Right atrium auricular region (tissue), 2 donors: ENCODE results near the gene SOCS6. TPM values are rescaled to one million over a fixed set of nuclear protein-coding genes. Genes with fewer than 3 reads are reported as not detected.
A peak's percentile ranks its signal among the peaks of the same experiment; 100 is the strongest.

Experiments used
- DNase-seq: peaks from one replicate; pipeline ENCODE4 v3.0.0-alpha.2; 2019; ENCODE audit warnings: low spot score
- H3K27ac ChIP-seq, 2 donors: fragments of 200-600 bp; sonication (generic); 1 replicate in 1 of 2; 2 replicates in 1 of 2; pipeline ENCODE4 v1.5.1; 2016 to 2019
- H3K27me3 ChIP-seq, 2 donors: fragments of 200-600 bp; sonication (generic); one replicate each; pipeline versions ENCODE4 v1.5.1 to v1.6.0; 2017 to 2019
- H3K36me3 ChIP-seq: fragments of 200-600 bp; sonication (generic); one replicate; pipeline ENCODE4 v1.5.1; 2016
- H3K4me1 ChIP-seq, 2 donors: fragments of 200-600 bp; sonication (generic); one replicate each; pipeline versions ENCODE4 v1.5.1 to v1.6.0; 2017 to 2019
- H3K4me3 ChIP-seq, 2 donors: fragments of 200-600 bp; sonication (generic); 1 replicate in 1 of 2; 2 replicates in 1 of 2; pipeline ENCODE4 v1.5.1; 2017 to 2019; ENCODE audit warnings: mild to moderate bottlenecking in 1 of 2, moderate library complexity in 1 of 2
- H3K9me3 ChIP-seq, 2 donors: fragments of 200-600 bp; sonication (generic); one replicate each; pipeline ENCODE4 v1.5.1; 2019
- total RNA-seq, 2 donors: library from RNA; depleted of rRNA; stranded (reverse); fragments of >200 nt; gene quantifications; one replicate each; pipeline ENCODE4 v1.1.0, GENCODE V29; 2016
- TF ChIP-seq, protein P1 (sequence below), 2 donors: fragments of 200-600 bp; sonication (generic); IDR thresholded peaks; one replicate each; pipeline ENCODE4 v1.5.1; 2019; ENCODE audit warnings: antibody characterized with exemption in 2 of 2

Gene SOCS6
- total RNA-seq, 2 donors from 2014 or later = 16.2 to 18.7 TPM

DNA sequence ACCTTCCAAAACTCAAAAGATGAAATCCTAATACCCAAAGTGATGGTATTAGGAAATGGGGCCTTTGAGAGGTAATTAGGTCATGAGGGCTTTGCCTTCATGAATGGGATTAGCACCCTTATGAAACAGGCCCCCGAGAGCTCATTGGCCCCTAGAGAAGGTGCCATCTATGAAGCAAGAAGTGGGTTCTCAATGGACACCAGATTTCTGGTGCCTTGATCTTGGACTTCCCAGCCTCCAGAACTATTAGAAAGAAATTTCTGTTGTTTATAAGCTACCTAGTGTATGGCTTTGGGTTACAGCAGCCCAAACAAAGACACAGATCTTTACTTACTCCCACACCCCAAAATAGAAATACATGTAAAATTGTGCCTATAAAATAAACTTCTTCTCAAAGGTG is 45.4 kb downstream of the SOCS6 start:
- DNase-seq = no peak
- Histone ChIP-seq H3K36me3 (no peaks in the 10 kb centered on the region), H3K27ac (no peak overlapping the region), H3K4me1 (peaks cover 0 to 16% of the 10 kb centered on the region in 2 donors), H3K9me3 (peaks cover 0 to 8% of the 10 kb centered on the region in 2 donors), H3K27me3 (no peaks in the 10 kb centered on the region), H3K4me3 (no peak overlapping the region)
- TF ChIP-seq, protein P1, sequence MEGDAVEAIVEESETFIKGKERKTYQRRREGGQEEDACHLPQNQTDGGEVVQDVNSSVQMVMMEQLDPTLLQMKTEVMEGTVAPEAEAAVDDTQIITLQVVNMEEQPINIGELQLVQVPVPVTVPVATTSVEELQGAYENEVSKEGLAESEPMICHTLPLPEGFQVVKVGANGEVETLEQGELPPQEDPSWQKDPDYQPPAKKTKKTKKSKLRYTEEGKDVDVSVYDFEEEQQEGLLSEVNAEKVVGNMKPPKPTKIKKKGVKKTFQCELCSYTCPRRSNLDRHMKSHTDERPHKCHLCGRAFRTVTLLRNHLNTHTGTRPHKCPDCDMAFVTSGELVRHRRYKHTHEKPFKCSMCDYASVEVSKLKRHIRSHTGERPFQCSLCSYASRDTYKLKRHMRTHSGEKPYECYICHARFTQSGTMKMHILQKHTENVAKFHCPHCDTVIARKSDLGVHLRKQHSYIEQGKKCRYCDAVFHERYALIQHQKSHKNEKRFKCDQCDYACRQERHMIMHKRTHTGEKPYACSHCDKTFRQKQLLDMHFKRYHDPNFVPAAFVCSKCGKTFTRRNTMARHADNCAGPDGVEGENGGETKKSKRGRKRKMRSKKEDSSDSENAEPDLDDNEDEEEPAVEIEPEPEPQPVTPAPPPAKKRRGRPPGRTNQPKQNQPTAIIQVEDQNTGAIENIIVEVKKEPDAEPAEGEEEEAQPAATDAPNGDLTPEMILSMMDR (IDR thresholded peaks at IDR 0.05) = no peak

DNA sequence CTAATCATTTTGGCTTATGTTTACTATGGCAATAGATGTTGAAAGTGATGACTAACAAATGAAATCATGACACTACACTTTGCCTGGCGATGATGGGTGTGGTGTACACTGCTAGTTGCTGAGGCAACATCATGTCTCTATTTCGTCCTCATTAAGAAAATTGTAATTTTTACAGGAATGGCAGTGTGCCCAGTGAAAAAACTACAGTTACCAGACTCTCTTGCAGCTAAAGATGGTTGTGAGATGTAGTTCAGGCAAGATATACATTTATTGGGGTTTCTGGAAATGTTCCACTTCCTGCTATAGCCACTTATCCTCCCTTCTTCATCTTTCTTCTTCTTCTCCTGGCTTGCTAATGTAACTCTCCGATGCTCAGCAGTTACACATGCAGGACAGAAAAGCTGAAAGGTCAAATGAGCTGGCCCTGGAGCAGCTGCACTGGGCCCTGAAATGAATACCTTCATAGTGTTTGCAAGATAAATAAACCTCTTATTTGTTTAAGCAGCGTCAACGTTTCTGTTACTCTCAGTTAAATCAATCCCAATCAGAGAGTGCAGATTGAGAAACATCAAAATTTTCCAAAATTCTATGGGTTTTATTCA is 46.0 kb downstream of the SOCS6 start:
- Histone ChIP-seq H3K4me1 (peaks cover 0 to 14% of the 10 kb centered on the region in 2 donors), H3K27ac (no peak overlapping the region), H3K4me3 (no peak overlapping the region), H3K27me3 (no peaks in the 10 kb centered on the region), H3K36me3 (no peaks in the 10 kb centered on the region), H3K9me3 (peaks cover 0 to 8% of the 10 kb centered on the region in 2 donors)
- TF ChIP-seq, protein P1 (IDR thresholded peaks at IDR 0.05) = no peak
- DNase-seq = no peak

DNA sequence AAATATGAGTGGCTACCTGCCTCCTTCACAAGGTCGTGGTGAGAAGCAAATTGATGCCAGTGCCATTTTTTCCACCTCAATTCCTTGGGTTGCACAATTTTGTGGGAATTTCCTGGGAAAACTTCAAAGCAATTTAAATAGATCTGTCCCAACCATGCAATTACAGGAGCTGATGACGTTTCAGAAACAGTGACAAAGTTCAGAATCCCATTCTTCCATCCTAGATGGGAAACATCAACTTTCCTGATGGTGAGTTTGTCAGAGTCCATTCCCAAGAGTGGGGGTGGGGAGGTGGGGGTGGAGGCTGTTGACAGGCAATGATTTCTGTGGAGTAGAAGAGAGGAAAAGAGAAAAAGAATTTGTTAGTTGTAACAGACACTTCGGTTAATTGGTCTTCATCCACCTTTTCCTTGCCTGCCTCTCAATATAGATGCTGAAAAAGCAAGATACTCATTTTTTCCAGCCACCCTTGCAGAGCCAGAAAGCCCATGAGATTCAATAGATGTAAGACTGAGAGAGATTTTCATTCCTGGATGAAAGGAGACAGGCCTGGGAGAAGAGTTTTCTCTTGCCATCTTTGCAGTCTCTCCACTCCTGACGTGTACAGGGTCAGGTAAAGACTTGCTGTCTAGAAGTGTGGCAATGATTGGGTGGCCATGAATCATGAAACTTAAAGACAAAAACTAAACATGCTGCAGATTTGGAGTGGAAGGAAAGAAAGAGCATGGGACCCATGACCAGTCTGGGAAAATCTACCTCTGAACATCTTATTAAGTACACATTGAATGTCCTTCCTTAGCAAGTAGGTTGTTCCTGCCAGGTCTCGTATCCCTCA is 47.3 kb downstream of the SOCS6 start:
- peaks cover 0 to 8% of the 10 kb centered on the region in 2 donors for H3K9me3 ChIP-seq
- no peak overlapping the region for H3K4me3 ChIP-seq
- H3K27me3 ChIP-seq = no peaks in the 10 kb centered on the region
- no peak overlapping the region for H3K27ac ChIP-seq
- DNase-seq = no peak
- peaks cover 0 to 14% of the 10 kb centered on the region in 2 donors for H3K4me1 ChIP-seq
- TF ChIP-seq, protein P1 (IDR thresholded peaks at IDR 0.05) = no peak
- H3K36me3 ChIP-seq = no peaks in the 10 kb centered on the region

DNA sequence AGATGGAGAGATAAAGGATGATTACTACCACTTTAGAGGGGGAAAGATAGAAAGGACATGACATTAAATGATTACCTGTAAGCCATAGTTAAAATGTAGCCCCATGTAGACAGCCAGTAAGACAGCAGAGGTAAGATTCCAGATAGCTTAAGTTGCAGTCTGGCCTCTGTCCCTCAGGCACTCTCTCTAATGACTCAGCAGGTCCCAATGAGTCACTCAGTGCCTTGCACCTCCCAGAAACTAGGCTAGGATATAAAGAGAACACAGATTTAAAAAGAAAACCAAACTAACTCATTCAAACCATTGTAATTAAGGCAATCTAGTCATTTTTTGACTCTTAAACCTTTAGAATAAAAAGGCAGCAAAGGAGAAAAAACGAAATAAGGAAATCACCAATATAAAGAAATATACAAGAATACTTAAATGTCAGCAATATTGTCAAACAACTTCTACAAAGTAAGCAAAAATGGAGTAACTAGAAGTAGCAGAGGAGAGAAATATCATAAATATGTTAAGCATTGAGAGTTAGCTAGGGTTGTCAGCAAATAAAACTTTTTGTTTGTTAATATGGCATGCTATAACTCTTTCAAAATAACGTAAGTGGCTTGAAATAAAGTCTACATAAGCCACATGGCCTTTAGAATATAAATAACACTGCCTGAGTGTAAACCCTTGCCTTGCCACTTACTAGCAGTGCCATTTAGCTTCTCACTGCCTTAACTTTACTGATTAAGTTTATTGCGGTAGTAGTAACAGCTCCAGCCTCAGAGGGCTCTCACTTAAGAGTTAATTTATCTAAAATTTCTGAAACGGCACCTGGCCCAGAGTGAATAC is 48.5 kb downstream of the SOCS6 start:
- TF ChIP-seq, protein P1 (IDR thresholded peaks at IDR 0.05) = no peak
- Histone ChIP-seq H3K4me1 (peaks cover 0 to 14% of the 10 kb centered on the region in 2 donors), H3K27me3 (no peaks in the 10 kb centered on the region), H3K9me3 (peaks cover 0 to 8% of the 10 kb centered on the region in 2 donors), H3K4me3 (no peak overlapping the region), H3K27ac (peak overlapping the region in 1 of 2 donors; percentile 59), H3K36me3 (no peaks in the 10 kb centered on the region)
- no peak for DNase-seq

DNA sequence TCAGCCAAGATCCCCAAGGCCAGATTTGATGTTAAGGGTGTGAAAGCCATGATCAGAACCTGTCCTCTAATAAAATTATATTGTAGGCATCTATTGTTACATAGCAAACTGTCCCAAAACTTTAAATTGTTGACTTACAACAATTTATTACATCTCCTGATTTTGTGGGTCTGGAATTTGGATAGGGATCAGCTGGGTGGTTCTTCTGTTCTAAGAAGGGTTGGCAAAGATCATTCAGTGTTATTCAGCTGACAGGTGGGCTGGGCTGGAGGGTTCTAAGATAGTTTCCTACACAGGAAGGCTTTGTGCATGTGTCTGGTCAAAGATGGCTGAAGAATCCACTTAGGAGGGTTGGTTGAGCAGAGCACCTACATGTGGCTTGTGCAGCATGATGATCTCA is 50.0 kb downstream of the SOCS6 start:
- Histone ChIP-seq H3K4me1 (peaks cover 0 to 10% of the 10 kb centered on the region in 2 donors), H3K27me3 (no peaks in the 10 kb centered on the region), H3K27ac (no peak overlapping the region), H3K4me3 (no peak overlapping the region), H3K36me3 (peaks cover 4% of the 10 kb centered on the region), H3K9me3 (peaks cover 0 to 8% of the 10 kb centered on the region in 2 donors)
- TF ChIP-seq, protein P1 (IDR thresholded peaks at IDR 0.05) = no peak
- DNase-seq = no peak
